Heart right ventricle (tissue), 16 donors: ENCODE data around the gene LAMC3. TPM values are rescaled to one million over a fixed set of nuclear protein-coding genes. Genes with fewer than 3 reads are reported as not detected.
"Not testable (repeated sequence)": the region's sequence is repeated elsewhere in the genome, so short reads cannot be mapped to it uniquely, and the experiment has no call there.

Experiments
- ATAC-seq, 8 donors: fragments of 200-7000 bp; cut with Tn5 transposase; one replicate each; pipeline ENCODE4 v1.9.1; 2020; ENCODE audit warnings: mild to moderate bottlenecking in 8 of 8, moderate library complexity in 8 of 8, moderate number of reproducible peaks in 1 of 8
- DNase-seq, 2 donors: peaks; one replicate each; pipeline ENCODE4 v3.0.0-alpha.2; 2020
- H3K27ac ChIP-seq, 10 donors: fragments of 200-600 bp; sonication (generic) in 2 of 10; one replicate each; pipeline versions ENCODE4 v1.5.0 to v1.8.0; 2020 to 2022; ENCODE audit warnings: mild to moderate bottlenecking in 3 of 10
- H3K27me3 ChIP-seq, 7 donors: fragments of 200-600 bp; one replicate each; pipeline ENCODE4 v1.8.0; 2021 to 2022; ENCODE audit warnings: mild to moderate bottlenecking in 2 of 7
- H3K36me3 ChIP-seq, 9 donors: fragments of 200-600 bp; sonication (generic) in 1 of 9; one replicate each; pipeline versions ENCODE4 v1.5.0 to v1.8.0; 2020 to 2022; ENCODE audit warnings: mild to moderate bottlenecking in 2 of 9
- H3K4me1 ChIP-seq, 9 donors: fragments of 200-600 bp; sonication (generic) in 1 of 9; one replicate each; pipeline versions ENCODE4 v1.5.0 to v1.8.0; 2020 to 2022; ENCODE audit warnings: mild to moderate bottlenecking in 4 of 9
- H3K4me3 ChIP-seq, 10 donors: fragments of 200-600 bp; sonication (generic) in 2 of 10; one replicate each; pipeline versions ENCODE4 v1.5.0 to v1.8.0; 2020 to 2022; ENCODE audit warnings: mild to moderate bottlenecking in 7 of 10, moderate library complexity in 2 of 10
- H3K9me3 ChIP-seq, 11 donors: fragments of 200-600 bp in 10 of 11; sonication (generic) in 2 of 11; one replicate each; pipeline versions ENCODE4 v1.5.0 to v1.8.0; 2013 to 2022; ENCODE audit warnings: mild to moderate bottlenecking in 2 of 11, control low read depth in 1 of 11, moderate library complexity in 1 of 11
- WGBS, 2 donors: extraction: QIAGEN DNeasy Blood & Tissue Kit; methylation state at CpG; one replicate each; pipeline ENCODE4 v1.1.7; 2013; ENCODE audit warnings: inconsistent platforms in 1 of 2; 5-methylcytosine and 5-hydroxymethylcytosine counted together
- intact Hi-C, 10 donors: fragments of 100-400 bp; cut with DNase I; formaldehyde crosslinking; loops; one replicate each; pipeline versions ENCODE4 v1.11.1 to v1.14.2; 2022
- polyA plus RNA-seq, 2 donors: library from polyadenylated mRNA; stranded (reverse); fragments of 200-250 nt; gene quantifications; one replicate each; pipeline ENCODE4 v1.2.3, GENCODE V29; 2013
- total RNA-seq, 10 donors: library from RNA; stranded (reverse); fragmentation: NEBNext Ultra II Directional in 3 of 10; extraction: Animal tissue kit (Norgen Biotek cat#: 25700) in 3 of 10; gene quantifications; one replicate each; pipeline versions ENCODE4 v1.2.1 to v1.2.4, GENCODE V29; 2021 to 2023
- TF ChIP-seq, protein P1 (sequence below), 9 donors: fragments of 200-600 bp; sonication (generic) in 2 of 9; IDR thresholded peaks; one replicate each; pipeline versions ENCODE4 v1.5.0 to v1.8.0; 2021 to 2022; ENCODE audit warnings: antibody characterized with exemption in 9 of 9, mild to moderate bottlenecking in 5 of 9, moderate library complexity in 1 of 9
- donor health status: Arrhythmogenic right ventricular cardiomyopathy.
- donor health status: ischemic (EF 13 %, LVEDD 7.1; RV severe dilation, severe dysfunction).
- donor health status: healthy with polysubstance abuse.
- donor health status: DM: no; HTN: yes; CAD: no.
- donor health status: DM: no; HTN: no; CAD: no.
- donor health status: ischemic (EF 25% LVEDD 6.9; RV normal size, moderate dysfunction).
- donor health status: ischemic (EF 25% LVEDD 5.7; RV mildly dilated, moderate dysfunction).
- donor health status: healthy.
- donor health status: DM: yes; HTN: yes; CAD: no.
- donor health status: Ischemic cardiomyopathy.
- donor health status: ischemic (EF 35%, LVEDD 5.7; RV mildly dilated, moderate dysfunction).
- donor health status: nonischemic (EF 11% LVEDD 7.7; RV severe dilation, severe dysfunction).
- donor health status: DM: yes; HTN: yes; CAD: no.
- donor health status: PGD.
- donor health status: ischemic (EF 29% LVEDD 5.4; RV normal size, mild dysfunction).
- donor health status: nonischemic (EF 23%, LVEDD 6.1; RV moderate dilation, normal function).

LAMC3 gene
- total and polyA plus RNA-seq, 12 donors, result 0.07 to 5.4 (median 0.30) TPM; not detected in 1

DNA sequence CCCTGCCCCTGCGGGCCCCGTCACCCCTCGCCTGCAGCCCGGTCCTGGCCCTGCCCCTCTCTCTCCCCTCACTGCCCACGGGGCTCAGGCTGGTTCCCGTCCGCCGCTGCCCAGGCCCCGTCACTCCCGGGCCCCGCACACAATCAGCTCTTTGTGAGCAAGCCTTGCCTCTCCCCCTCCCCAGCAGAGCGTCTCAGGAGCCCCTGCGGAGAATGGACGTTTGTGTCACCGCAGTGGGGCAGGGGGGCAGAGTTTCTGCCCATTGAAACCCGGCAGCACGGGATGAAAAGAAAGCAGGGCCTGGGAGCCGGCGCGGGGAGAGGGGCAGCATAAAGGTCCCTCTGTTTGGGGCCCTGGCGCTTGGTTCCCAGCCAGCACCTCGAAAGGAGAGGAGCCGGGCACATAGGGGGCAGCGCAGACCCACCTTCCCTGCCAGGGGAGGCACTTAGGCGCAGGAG lies 102.9 kb downstream of the LAMC3 start:
- DNase-seq, result no peak
- H3K4me3 ChIP-seq, result no peak overlapping the region
- peaks cover 0 to 52% (median 14%) of the 10 kb centered on the region in 9 donors for H3K4me1 ChIP-seq
- TF ChIP-seq, protein P1, sequence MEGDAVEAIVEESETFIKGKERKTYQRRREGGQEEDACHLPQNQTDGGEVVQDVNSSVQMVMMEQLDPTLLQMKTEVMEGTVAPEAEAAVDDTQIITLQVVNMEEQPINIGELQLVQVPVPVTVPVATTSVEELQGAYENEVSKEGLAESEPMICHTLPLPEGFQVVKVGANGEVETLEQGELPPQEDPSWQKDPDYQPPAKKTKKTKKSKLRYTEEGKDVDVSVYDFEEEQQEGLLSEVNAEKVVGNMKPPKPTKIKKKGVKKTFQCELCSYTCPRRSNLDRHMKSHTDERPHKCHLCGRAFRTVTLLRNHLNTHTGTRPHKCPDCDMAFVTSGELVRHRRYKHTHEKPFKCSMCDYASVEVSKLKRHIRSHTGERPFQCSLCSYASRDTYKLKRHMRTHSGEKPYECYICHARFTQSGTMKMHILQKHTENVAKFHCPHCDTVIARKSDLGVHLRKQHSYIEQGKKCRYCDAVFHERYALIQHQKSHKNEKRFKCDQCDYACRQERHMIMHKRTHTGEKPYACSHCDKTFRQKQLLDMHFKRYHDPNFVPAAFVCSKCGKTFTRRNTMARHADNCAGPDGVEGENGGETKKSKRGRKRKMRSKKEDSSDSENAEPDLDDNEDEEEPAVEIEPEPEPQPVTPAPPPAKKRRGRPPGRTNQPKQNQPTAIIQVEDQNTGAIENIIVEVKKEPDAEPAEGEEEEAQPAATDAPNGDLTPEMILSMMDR (IDR thresholded peaks at IDR 0.05), result no peak
- 79 to 82% methylated on average over 24 of the region's 25 CpGs for WGBS, 2 donors
- no peak for ATAC-seq
- no peaks in the 10 kb centered on the region for H3K9me3 ChIP-seq
- peak overlapping the region in 3 of 10 donors; percentile 23 to 36 (median 28) for H3K27ac ChIP-seq
- H3K27me3 ChIP-seq, result no peaks in the 10 kb centered on the region
- H3K36me3 ChIP-seq, result peaks cover 0 to 20% (median 0%) of the 10 kb centered on the region in 9 donors
- intact Hi-C loops, result loop anchor here in 1 of 10 donors (10.0 kb wide), 1 partner anchor 417 kb away; the partner anchor contains the start of gene EXOSC2

- 84 to 87% methylated on average over 23 of the region's 23 CpGs for WGBS, 2 donors
- TF ChIP-seq, protein P1 (IDR thresholded peaks at IDR 0.05), result no peak
- H3K9me3 ChIP-seq, result no peaks in the 10 kb centered on the region
- no peak for DNase-seq
- peaks cover 0 to 20% (median 0%) of the 10 kb centered on the region in 9 donors for H3K36me3 ChIP-seq
- H3K27me3 ChIP-seq, result no peaks in the 10 kb centered on the region
- H3K4me1 ChIP-seq, result peaks cover 0 to 50% (median 21%) of the 10 kb centered on the region in 9 donors
- H3K27ac ChIP-seq, result peak overlapping the region in 5 of 10 donors; percentile 27 to 42 (median 39)
- no peak for ATAC-seq
- no peak overlapping the region for H3K4me3 ChIP-seq
- intact Hi-C loops, result loop anchor here in 1 of 10 donors (10.0 kb wide), 1 partner anchor 418 kb away; the partner anchor contains the start of gene EXOSC2
These were observed 103.6 kb downstream of the LAMC3 start for GRCh38 chr9:131112374-131113154.

DNA sequence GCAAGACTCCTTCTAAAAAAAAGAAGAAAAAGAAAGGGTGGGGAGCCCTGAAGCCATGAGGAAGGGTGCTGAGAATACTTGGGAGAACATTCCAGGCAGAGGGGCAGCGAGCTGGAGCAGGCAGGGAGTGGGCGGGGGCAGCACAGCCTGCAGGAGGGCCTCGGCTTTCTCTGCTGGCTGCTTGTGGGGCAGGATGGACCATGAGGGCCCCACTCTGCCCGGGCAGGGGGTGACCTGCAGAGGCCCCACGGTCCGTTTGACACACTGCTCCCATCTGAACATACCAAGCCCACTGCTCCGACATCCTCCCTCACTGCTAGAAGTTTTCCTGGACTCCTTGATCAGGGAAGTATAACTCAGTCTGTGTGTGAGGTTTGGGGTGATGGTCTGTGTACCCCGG lies 104.7 kb downstream of the LAMC3 start:
- intact Hi-C loops, result loop anchor here in 1 of 10 donors (10.0 kb wide), 1 partner anchor 419 kb away; the partner anchor contains the start of gene EXOSC2
- H3K27me3 ChIP-seq, result no peaks in the 10 kb centered on the region
- H3K27ac ChIP-seq, result peak overlapping the region in 4 of 10 donors; percentile 22 to 51 (median 44)
- WGBS, 2 donors, result 87 to 89% methylated on average over 8 of the region's 8 CpGs
- no peaks in the 10 kb centered on the region for H3K9me3 ChIP-seq
- peaks cover 0 to 51% (median 21%) of the 10 kb centered on the region in 9 donors for H3K4me1 ChIP-seq
- DNase-seq, result no peak
- TF ChIP-seq, protein P1 (IDR thresholded peaks at IDR 0.05), result no peak
- no peak overlapping the region for H3K4me3 ChIP-seq
- no peak for ATAC-seq
- peaks cover 0 to 28% (median 0%) of the 10 kb centered on the region in 9 donors for H3K36me3 ChIP-seq

GRCh38 chr9:131114084-131114535 lies 105.1 kb downstream of the LAMC3 start:
- peak overlapping the region in 4 of 10 donors; percentile 22 to 51 (median 44) for H3K27ac ChIP-seq
- peaks cover 0 to 32% (median 0%) of the 10 kb centered on the region in 9 donors for H3K36me3 ChIP-seq
- H3K4me3 ChIP-seq, result no peak overlapping the region
- intact Hi-C loops, result loop anchor here in 1 of 10 donors (10.0 kb wide), 1 partner anchor 419 kb away; the partner anchor contains the start of gene EXOSC2
- TF ChIP-seq, protein P1 (IDR thresholded peaks at IDR 0.05), result no peak
- H3K4me1 ChIP-seq, result peaks cover 0 to 51% (median 21%) of the 10 kb centered on the region in 9 donors
- ATAC-seq (no peak), DNase-seq (no peak)
- no peaks in the 10 kb centered on the region for H3K27me3 ChIP-seq
- H3K9me3 ChIP-seq, result no peaks in the 10 kb centered on the region
- WGBS, 2 donors, result 85 to 88% methylated on average over 8 of the region's 8 CpGs

GRCh38 chr9:131115360-131115742 lies 106.4 kb downstream of the LAMC3 start:
- intact Hi-C loops, result loop anchor here in 1 of 10 donors (10.0 kb wide), 1 partner anchor 421 kb away; the partner anchor contains the start of gene EXOSC2
- Histone ChIP-seq H3K36me3 (peaks cover 0 to 40% (median 0%) of the 10 kb centered on the region in 9 donors), H3K4me1 (peaks cover 0 to 48% (median 21%) of the 10 kb centered on the region in 9 donors), H3K27ac (peak overlapping the region in 4 of 10 donors; percentile 62 to 91 (median 78))
- H3K27me3 ChIP-seq, DNase-seq, H3K4me3 ChIP-seq, ATAC-seq, H3K9me3 ChIP-seq: not testable (repeated sequence)
- WGBS, 2 donors, result 89 to 94% methylated on average over 4 to 6 of the region's 6 CpGs
